Heart left ventricle (tissue), 16 donors: ENCODE data around the gene NFIX. TPM values are rescaled to one million over a fixed set of nuclear protein-coding genes. Genes with fewer than 3 reads are reported as not detected.

Source experiments
- ATAC-seq, 4 donors: fragments of 200-7000 bp; cut with Tn5 transposase; one replicate each; pipeline ENCODE4 v1.9.1; 2020 to 2022; ENCODE audit warnings: moderate library complexity in 4 of 4, mild to moderate bottlenecking in 3 of 4, moderate number of reproducible peaks in 1 of 4
- DNase-seq, 5 donors: peaks; one replicate each; pipeline ENCODE4 v3.0.0-alpha.2; 2020
- H3K27ac ChIP-seq, 12 donors: fragments of 200-600 bp; sonication (generic) in 4 of 12; one replicate each; pipeline versions ENCODE4 v1.5.0 to v1.8.0; 2016 to 2022; ENCODE audit warnings: mild to moderate bottlenecking in 2 of 12
- H3K27me3 ChIP-seq, 9 donors: fragments of 200-600 bp; sonication (generic) in 2 of 9; one replicate each; pipeline versions ENCODE4 v1.5.1 to v1.8.0; 2016 to 2022; ENCODE audit warnings: mild to moderate bottlenecking in 3 of 9
- H3K36me3 ChIP-seq, 9 donors: fragments of 200-600 bp; sonication (generic) in 2 of 9; one replicate each; pipeline versions ENCODE4 v1.5.0 to v1.8.0; 2018 to 2022; ENCODE audit warnings: mild to moderate bottlenecking in 2 of 9
- H3K4me1 ChIP-seq, 12 donors: fragments of 200-600 bp; sonication (generic) in 4 of 12; one replicate each; pipeline versions ENCODE4 v1.5.0 to v1.8.0; 2016 to 2022; ENCODE audit warnings: mild to moderate bottlenecking in 3 of 12
- H3K4me3 ChIP-seq, 12 donors: fragments of 200-600 bp; sonication (generic) in 4 of 12; one replicate each; pipeline versions ENCODE4 v1.5.0 to v1.8.0; 2017 to 2022; ENCODE audit warnings: mild to moderate bottlenecking in 9 of 12, moderate library complexity in 4 of 12
- H3K9me3 ChIP-seq, 12 donors: fragments of 200-600 bp; sonication (generic) in 4 of 12; one replicate each; pipeline versions ENCODE4 v1.5.0 to v1.8.0; 2016 to 2022; ENCODE audit warnings: mild to moderate bottlenecking in 1 of 12
- POLR2A ChIP-seq, 2 donors: fragments of 450-650 bp; IDR thresholded peaks; one replicate each; pipeline ENCODE4 v1.6.1; 2017; ENCODE audit warnings: antibody characterized with exemption in 2 of 2, mild to moderate bottlenecking in 2 of 2, moderate library complexity in 2 of 2
- WGBS, 4 donors: extraction: QIAGEN DNeasy Blood & Tissue Kit in 2 of 4; methylation state at CpG; one replicate each; pipeline versions ENCODE4 v1.1.5 to v1.1.7; 2013 to 2018; 5-methylcytosine and 5-hydroxymethylcytosine counted together
- intact Hi-C, 10 donors: fragments of 100-400 bp; cut with DNase I; formaldehyde crosslinking; loops; one replicate each; pipeline versions ENCODE4 v1.11.1 to v1.14.2; 2022
- polyA plus RNA-seq, 2 donors: library from polyadenylated mRNA; stranded (reverse); fragments of 200-250 nt; gene quantifications; one replicate each; pipeline ENCODE4 v1.2.3, GENCODE V29; 2013
- total RNA-seq, 9 donors: library from RNA; depleted of rRNA in 2 of 9; stranded (reverse); fragments of >200 nt in 2 of 9; fragmentation: NEBNext Ultra II Directional in 3 of 9; extraction: Animal tissue kit (Norgen Biotek cat#: 25700) in 3 of 9; gene quantifications; one replicate each; pipeline versions ENCODE4 v1.1.0 to v1.2.4, GENCODE V29; 2016 to 2023
- TF ChIP-seq, protein P1 (sequence below), 12 donors: fragments of 200-600 bp; sonication (generic) in 4 of 12; IDR thresholded peaks; one replicate each; pipeline versions ENCODE4 v1.5.0 to v1.8.0; 2018 to 2022; ENCODE audit warnings: antibody characterized with exemption in 12 of 12, mild to moderate bottlenecking in 5 of 12
- donor health status: ischemic (EF 13 %, LVEDD 7.1; RV severe dilation, severe dysfunction).
- donor health status: healthy with polysubstance abuse.
- donor health status: DM: no; HTN: yes; CAD: no.
- donor health status: DM: no; HTN: no; CAD: no.
- donor health status: ischemic (EF 25% LVEDD 6.9; RV normal size, moderate dysfunction).
- donor health status: ischemic (EF 25% LVEDD 5.7; RV mildly dilated, moderate dysfunction).
- donor health status: healthy.
- donor health status: DM: yes; HTN: yes; CAD: no.
- donor health status: ischemic (EF 35%, LVEDD 5.7; RV mildly dilated, moderate dysfunction).
- donor health status: nonischemic (EF 11% LVEDD 7.7; RV severe dilation, severe dysfunction).
- donor health status: DM: yes; HTN: yes; CAD: no.
- donor health status: PGD.
- donor health status: ischemic (EF 29% LVEDD 5.4; RV normal size, mild dysfunction).
- donor health status: nonischemic (EF 23%, LVEDD 6.1; RV moderate dilation, normal function).

Gene NFIX
- total and polyA plus RNA-seq, 11 donors, result 42.1 to 147 (median 107) TPM

DNA sequence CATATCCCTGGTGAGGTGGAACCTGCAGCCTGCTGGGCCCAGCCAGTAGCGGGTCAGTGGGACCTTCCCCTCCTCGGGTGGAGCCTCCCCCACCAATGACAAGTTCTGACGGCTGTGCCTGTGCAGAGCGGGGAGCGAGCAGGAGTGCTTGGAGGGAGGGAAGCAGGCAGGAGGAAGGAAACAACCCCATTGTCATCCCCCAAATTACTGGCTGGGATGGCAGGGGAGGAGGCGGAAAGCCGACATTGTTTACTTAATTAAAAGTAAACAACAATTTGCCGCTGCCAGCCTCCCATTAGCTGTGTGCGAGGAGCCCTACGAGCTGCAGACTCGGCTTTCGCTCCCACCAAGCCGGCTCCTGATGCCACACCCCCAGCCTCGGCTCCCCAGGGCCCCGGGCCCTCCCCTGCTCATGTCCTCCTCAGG, 61.9 kb downstream of the NFIX start:
- WGBS, 4 donors, result 44 to 64% (median 46%) methylated on average over 12 to 15 of the region's 15 CpGs
- peak overlapping the region in 1 of 12 donors; percentile 16 for H3K4me3 ChIP-seq
- H3K27ac ChIP-seq, result peak overlapping the region; percentile 90 to 99 (median 97)
- H3K4me1 ChIP-seq, result peaks cover 29 to 100% (median 98%) of the 10 kb centered on the region in 12 donors
- TF ChIP-seq, protein P1, sequence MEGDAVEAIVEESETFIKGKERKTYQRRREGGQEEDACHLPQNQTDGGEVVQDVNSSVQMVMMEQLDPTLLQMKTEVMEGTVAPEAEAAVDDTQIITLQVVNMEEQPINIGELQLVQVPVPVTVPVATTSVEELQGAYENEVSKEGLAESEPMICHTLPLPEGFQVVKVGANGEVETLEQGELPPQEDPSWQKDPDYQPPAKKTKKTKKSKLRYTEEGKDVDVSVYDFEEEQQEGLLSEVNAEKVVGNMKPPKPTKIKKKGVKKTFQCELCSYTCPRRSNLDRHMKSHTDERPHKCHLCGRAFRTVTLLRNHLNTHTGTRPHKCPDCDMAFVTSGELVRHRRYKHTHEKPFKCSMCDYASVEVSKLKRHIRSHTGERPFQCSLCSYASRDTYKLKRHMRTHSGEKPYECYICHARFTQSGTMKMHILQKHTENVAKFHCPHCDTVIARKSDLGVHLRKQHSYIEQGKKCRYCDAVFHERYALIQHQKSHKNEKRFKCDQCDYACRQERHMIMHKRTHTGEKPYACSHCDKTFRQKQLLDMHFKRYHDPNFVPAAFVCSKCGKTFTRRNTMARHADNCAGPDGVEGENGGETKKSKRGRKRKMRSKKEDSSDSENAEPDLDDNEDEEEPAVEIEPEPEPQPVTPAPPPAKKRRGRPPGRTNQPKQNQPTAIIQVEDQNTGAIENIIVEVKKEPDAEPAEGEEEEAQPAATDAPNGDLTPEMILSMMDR (IDR thresholded peaks at IDR 0.05), result no peak
- no peak for TF ChIP-seq POLR2A (IDR thresholded peaks at IDR 0.05)
- no peaks in the 10 kb centered on the region for H3K27me3 ChIP-seq
- no peaks in the 10 kb centered on the region for H3K36me3 ChIP-seq
- no peaks in the 10 kb centered on the region for H3K9me3 ChIP-seq
- ATAC-seq (no peak), DNase-seq (peak in 1 of 5 donors; percentile 22)
- intact Hi-C loops, result loop anchor here in 3 of 10 donors (5.0 kb wide), 2 partner anchors 35 to 60 kb away; partner anchors contain the start of gene NFIX (in 1 of the 3)

DNA sequence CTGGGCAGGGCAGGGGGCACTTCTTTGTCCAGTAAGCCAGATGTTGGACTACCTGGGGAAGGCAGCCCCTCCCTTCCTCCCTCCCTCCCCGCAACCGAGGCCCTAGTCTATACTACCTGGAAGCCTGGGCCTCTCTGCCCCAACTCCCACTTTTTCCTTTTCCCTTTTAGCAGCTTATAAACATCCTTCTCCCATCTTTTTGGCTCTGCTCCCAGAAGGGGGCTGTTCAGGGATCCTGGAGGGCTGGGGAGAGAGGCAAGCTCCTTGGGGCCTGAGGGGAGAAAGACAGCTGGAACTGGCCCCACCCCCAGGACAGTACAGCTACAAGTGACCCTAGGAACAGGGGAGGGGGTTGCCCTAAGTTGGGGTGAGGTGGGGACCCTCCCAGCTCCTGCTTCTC, 62.5 kb downstream of the NFIX start:
- TF ChIP-seq, protein P1 (IDR thresholded peaks at IDR 0.05), result no peak
- TF ChIP-seq POLR2A (IDR thresholded peaks at IDR 0.05), result no peak
- ATAC-seq (no peak), DNase-seq (peak in 1 of 5 donors; percentile 32)
- intact Hi-C loops, result loop anchor here in 3 of 10 donors (5.0 kb wide), 2 partner anchors 35 to 60 kb away; partner anchors contain the start of gene NFIX (in 1 of the 3)
- no peaks in the 10 kb centered on the region for H3K27me3 ChIP-seq
- WGBS, 4 donors, result 52 to 78% (median 63%) methylated on average over 2 of the region's 2 CpGs
- peaks cover 26 to 100% (median 98%) of the 10 kb centered on the region in 12 donors for H3K4me1 ChIP-seq
- H3K4me3 ChIP-seq, result no peak overlapping the region
- H3K27ac ChIP-seq, result peak overlapping the region; percentile 90 to 99 (median 97)
- no peaks in the 10 kb centered on the region for H3K36me3 ChIP-seq
- H3K9me3 ChIP-seq, result no peaks in the 10 kb centered on the region

DNA sequence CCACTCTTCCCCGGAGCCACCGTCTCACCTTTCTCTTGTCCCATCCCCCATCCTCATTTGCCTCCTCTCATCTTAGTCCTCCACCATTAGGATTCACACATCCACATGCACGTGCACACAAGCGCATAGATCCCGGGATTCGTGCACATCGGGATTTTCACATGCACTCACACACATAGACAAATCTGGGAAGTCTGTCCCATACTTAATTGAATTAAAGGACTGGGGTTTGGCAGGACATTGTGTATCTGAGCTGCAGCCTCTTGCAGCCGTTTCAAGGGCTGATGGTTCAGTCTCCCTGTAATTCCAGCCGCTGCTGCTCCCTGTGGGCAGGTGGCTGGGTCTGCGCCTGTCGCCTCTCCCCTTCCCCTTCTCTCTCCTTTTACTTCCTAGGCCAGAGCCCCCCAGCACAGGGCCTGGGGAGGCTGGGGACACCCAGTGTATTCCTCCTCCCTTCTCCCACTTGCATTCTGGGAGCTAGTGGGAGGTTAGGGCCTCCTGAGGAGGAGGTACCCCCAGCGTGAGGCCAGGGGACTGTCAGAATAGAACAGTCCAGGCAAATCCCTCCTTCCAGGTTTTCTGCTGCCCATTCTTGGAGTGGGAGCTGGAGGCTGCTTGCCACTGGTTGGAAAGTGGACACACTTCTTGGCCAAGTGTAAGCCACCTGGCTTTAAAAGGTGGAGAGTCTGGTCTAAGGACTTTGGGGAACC, 63.8 kb downstream of the NFIX start:
- intact Hi-C loops, result loop anchor here in 3 of 10 donors (5.0 kb wide), 2 partner anchors 33 to 62 kb away; partner anchors contain the start of gene NFIX (in 1 of the 3)
- Histone ChIP-seq H3K9me3 (no peaks in the 10 kb centered on the region), H3K27me3 (no peaks in the 10 kb centered on the region), H3K36me3 (no peaks in the 10 kb centered on the region), H3K27ac (peak overlapping the region; percentile 67 to 99 (median 97)), H3K4me3 (peak overlapping the region in 1 of 12 donors; percentile 7), H3K4me1 (peaks cover 21 to 100% (median 99%) of the 10 kb centered on the region in 12 donors)
- 47 to 70% (median 54%) methylated on average over 12 of the region's 12 CpGs for WGBS, 4 donors
- TF ChIP-seq, protein P1 (IDR thresholded peaks at IDR 0.05), result peak in 5 of 12 donors; percentile 12 to 32 (median 20)
- no peak for TF ChIP-seq POLR2A (IDR thresholded peaks at IDR 0.05)
- no peak for DNase-seq
- ATAC-seq, result no peak
